HepG2 (cell line): Measurements from ENCODE around the gene C19orf38.

Experiments
- CHD2 ChIP-seq: IDR thresholded peaks from 2 replicates; pipeline ENCODE4 v1.6.1; 2011; ENCODE audit warnings: low read depth, low read length, improper control_type of control experiment
- EP300 ChIP-seq, 3 experiments: sonication (generic) in 1 of 3; formaldehyde crosslinking in 1 of 3; IDR thresholded peaks; 2 replicates each; pipeline versions ENCODE4 v1.5.1 to v1.6.1; 2011 to 2020; ENCODE audit warnings: low read depth in 2 of 3, low read length in 2 of 3, borderline replicate concordance in 1 of 3, improper control_type of control experiment in 1 of 3, mild to moderate bottlenecking in 1 of 3, missing genetic modification reagents in 1 of 3, moderate library complexity in 1 of 3
- HCFC1 ChIP-seq: fragments of 150-350 bp; IDR thresholded peaks from 2 replicates; pipeline ENCODE4 v1.6.1; 2014; ENCODE audit warnings: low read depth, low read length
- MYC ChIP-seq: sonication (generic); formaldehyde crosslinking; IDR thresholded peaks from 2 replicates; pipeline ENCODE4 v1.9.0; 2021; ENCODE audit warnings: missing genetic modification reagents, borderline replicate concordance
- NR3C1 ChIP-seq: sonication (generic); formaldehyde crosslinking; IDR thresholded peaks from 2 replicates; pipeline ENCODE4 v1.4.0; 2020; ENCODE audit warnings: missing genetic modification reagents
- SIX4 ChIP-seq: sonication (generic); formaldehyde crosslinking; IDR thresholded peaks from 2 replicates; pipeline ENCODE4 v1.4.0; 2020; ENCODE audit warnings: missing genetic modification reagents
- SNAPC4 ChIP-seq: sonication (generic); formaldehyde crosslinking; IDR thresholded peaks from 2 replicates; pipeline ENCODE4 v1.4.0; 2020; ENCODE audit warnings: mild to moderate bottlenecking, missing genetic modification reagents
- ZNF850 ChIP-seq: sonication (generic); formaldehyde crosslinking; conservative IDR thresholded peaks from 2 replicates; pipeline ENCODE4 v1.9.0; 2021; ENCODE audit warnings: mild to moderate bottlenecking, missing genetic modification reagents
- TF ChIP-seq, protein P1 (sequence below): sonication (generic); formaldehyde crosslinking; IDR thresholded peaks from 2 replicates; pipeline ENCODE4 v1.5.0; 2020; ENCODE audit warnings: mild to moderate bottlenecking, missing genetic modification reagents, moderate library complexity

GRCh38 chr19:10830370-10830769 lies 17.8 kb upstream of the C19orf38 start:
- TF ChIP-seq, protein P1, sequence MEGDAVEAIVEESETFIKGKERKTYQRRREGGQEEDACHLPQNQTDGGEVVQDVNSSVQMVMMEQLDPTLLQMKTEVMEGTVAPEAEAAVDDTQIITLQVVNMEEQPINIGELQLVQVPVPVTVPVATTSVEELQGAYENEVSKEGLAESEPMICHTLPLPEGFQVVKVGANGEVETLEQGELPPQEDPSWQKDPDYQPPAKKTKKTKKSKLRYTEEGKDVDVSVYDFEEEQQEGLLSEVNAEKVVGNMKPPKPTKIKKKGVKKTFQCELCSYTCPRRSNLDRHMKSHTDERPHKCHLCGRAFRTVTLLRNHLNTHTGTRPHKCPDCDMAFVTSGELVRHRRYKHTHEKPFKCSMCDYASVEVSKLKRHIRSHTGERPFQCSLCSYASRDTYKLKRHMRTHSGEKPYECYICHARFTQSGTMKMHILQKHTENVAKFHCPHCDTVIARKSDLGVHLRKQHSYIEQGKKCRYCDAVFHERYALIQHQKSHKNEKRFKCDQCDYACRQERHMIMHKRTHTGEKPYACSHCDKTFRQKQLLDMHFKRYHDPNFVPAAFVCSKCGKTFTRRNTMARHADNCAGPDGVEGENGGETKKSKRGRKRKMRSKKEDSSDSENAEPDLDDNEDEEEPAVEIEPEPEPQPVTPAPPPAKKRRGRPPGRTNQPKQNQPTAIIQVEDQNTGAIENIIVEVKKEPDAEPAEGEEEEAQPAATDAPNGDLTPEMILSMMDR (CRISPR knock-in tag): no peak
- no peak for TF ChIP-seq SNAPC4 (CRISPR knock-in tag)
- TF ChIP-seq SIX4 (CRISPR knock-in tag): no peak
- no peak for TF ChIP-seq HCFC1
- no peak for TF ChIP-seq MYC
- TF ChIP-seq CHD2: no peak
- no peak for TF ChIP-seq EP300 (IDR thresholded peaks at IDR 0.05; ENCODE audit: low read depth in 2 of 2, low read length in 2 of 2)
- no peak for TF ChIP-seq EP300 (CRISPR knock-in tag; IDR thresholded peaks at IDR 0.05; ENCODE audit: borderline replicate concordance)
- no peak for TF ChIP-seq ZNF850 (CRISPR knock-in tag)
- no peak for TF ChIP-seq NR3C1 (CRISPR knock-in tag)
